Measurements from ENCODE around the gene KIF3B.

GRCh38 chr20:32251470-32251869, 26.0 kb upstream of the KIF3B start:
- TF ChIP-seq EZH2 (optimal IDR thresholded peaks at IDR 0.05; ENCODE audit: low read depth, low read length) (no peak), EZH2phosphoT487 (IDR thresholded peaks at IDR 0.05; ENCODE audit: low read length) (no peak), CTCF (IDR thresholded peaks at IDR 0.05; ENCODE audit: low read length) (no peak)
